K562 (cell line): Measurements from ENCODE around the gene DKK3. TPM values are rescaled to one million over a fixed set of nuclear protein-coding genes. Genes with fewer than 3 reads are reported as not detected.

Experiments
- ATAC-seq: fragments of 200-7000 bp; cut with Tn5 transposase; 3 replicates; pipeline ENCODE4 v1.9.1; 2020; ENCODE audit warnings: moderate library complexity
- BruUV-seq: library from RNA; stranded (reverse); fragments of 400-500 nt; replicated peaks from 2 replicates; lab custom pipeline; 2021; lab: Mats Ljungman, UMichigan
- CTCF ChIA-PET: fragments of 300-600 bp; formaldehyde crosslinking; extraction: SDS; loops from one replicate; lab custom pipeline; 2021; ENCODE audit warnings: low intra/inter-chr PET ratio; lab: Yijun Ruan, JAX
- POLR2A ChIA-PET: fragments of 300-600, 350-650 bp; sonication (Branson Sonifier 250); formaldehyde crosslinking; extraction: SDS; loops from one replicate; lab custom pipeline; 2021; ENCODE audit warnings: antibody characterized with exemption, inconsistent platforms; lab: Yijun Ruan, JAX
- DNase-seq, 4 experiments: peaks; one replicate each; pipeline versions ENCODE4 v3.0.0 to v3.0.0-alpha.2; 2011 to 2018; ENCODE audit warnings: low spot score in 3 of 4, mixed read lengths in 3 of 4; ENCODE audit errors: extremely low read depth in 1 of 4
- FAIRE-seq: peaks from 2 replicates; lab custom pipeline; 2011; peaks lifted over from hg19 to GRCh38; lab: Jason Lieb, UNC
- H2AFZ ChIP-seq: 2 replicates; pipeline ENCODE4 v1.6.0; 2011; ENCODE audit warnings: low read depth, low read length, control low read depth, inconsistent platforms
- H3K27ac ChIP-seq: fragments of 200-600 bp; 3 replicates; pipeline ENCODE4 v1.8.0; 2011; ENCODE audit warnings: low read depth, mild to moderate bottlenecking, control low read depth, inconsistent platforms, low read length, moderate library complexity, mixed read lengths; ENCODE audit errors: extremely low read depth
- H3K27me3 ChIP-seq, 2 experiments: fragments of 300-600 bp in 1 of 2; 2 replicates in 1 of 2; 3 replicates in 1 of 2; pipeline versions ENCODE4 v1.6.0 to v1.8.0; 2011; ENCODE audit warnings: inconsistent platforms in 2 of 2, low read length in 2 of 2, mild to moderate bottlenecking in 1 of 2, mixed read lengths in 1 of 2, moderate library complexity in 1 of 2; ENCODE audit not compliant: control insufficient read depth in 2 of 2, insufficient read depth in 2 of 2
- H3K36me3 ChIP-seq: fragments of 300-600 bp; 3 replicates; pipeline ENCODE4 v1.8.0; 2011; ENCODE audit warnings: mild to moderate bottlenecking, low read length, inconsistent platforms; ENCODE audit not compliant: control insufficient read depth, insufficient read depth
- H3K4me1 ChIP-seq, 2 experiments: fragments of 200-600 bp in 1 of 2; replicated peaks in 1 of 2; 2 replicates in 1 of 2; 3 replicates in 1 of 2; pipeline versions ENCODE4 v1.5.1 to v1.8.0; 2011; ENCODE audit warnings: inconsistent platforms in 2 of 2, low read length in 2 of 2, mild to moderate bottlenecking in 1 of 2, mixed read lengths in 1 of 2, moderate library complexity in 1 of 2; ENCODE audit not compliant: control insufficient read depth in 2 of 2, insufficient read depth in 2 of 2
- H3K4me2 ChIP-seq: 2 replicates; pipeline ENCODE4 v1.6.1; 2011; ENCODE audit warnings: low read length, control low read depth, inconsistent platforms, mixed read lengths; ENCODE audit not compliant: insufficient read depth
- H3K4me3 ChIP-seq: fragments of 200-600 bp; sonication (generic), shearing (Covaris generic); 2 replicates; pipeline ENCODE4 v1.5.1; 2016; ENCODE audit warnings: control low read depth, inconsistent platforms
- H3K79me2 ChIP-seq: fragments of 200-600 bp; 3 replicates; pipeline ENCODE4 v1.8.0; 2011; ENCODE audit warnings: low read length, inconsistent platforms; ENCODE audit not compliant: control insufficient read depth, insufficient read depth
- H3K9ac ChIP-seq, 2 experiments: 2 replicates each; pipeline versions ENCODE4 v1.6.0 to v1.6.1; 2011; ENCODE audit warnings: low read depth in 2 of 2, low read length in 2 of 2, control low read depth in 1 of 2, inconsistent platforms in 1 of 2, mild to moderate bottlenecking in 1 of 2, mixed read lengths in 1 of 2; ENCODE audit not compliant: insufficient read depth in 1 of 2
- H3K9me1 ChIP-seq: one replicate; pipeline ENCODE4 v1.6.0; 2011; ENCODE audit warnings: inconsistent platforms, mild to moderate bottlenecking, low read length, moderate library complexity; ENCODE audit not compliant: control insufficient read depth, insufficient read depth
- H3K9me3 ChIP-seq: replicated peaks from 2 replicates; pipeline ENCODE4 v1.5.1; 2011; ENCODE audit warnings: low read depth, low read length, inconsistent platforms; ENCODE audit not compliant: control insufficient read depth, insufficient read depth
- H4K20me1 ChIP-seq: replicated peaks from 2 replicates; pipeline ENCODE4 v1.6.1; 2011; ENCODE audit warnings: low read length, inconsistent platforms, mixed read lengths; ENCODE audit not compliant: control insufficient read depth, insufficient read depth
- BMI1 ChIP-seq: fragments of 150-350 bp; IDR thresholded peaks from 2 replicates; pipeline ENCODE4 v1.6.1; 2014; ENCODE audit warnings: low read length
- CREB3L1 ChIP-seq: fragments of 450-650 bp; IDR thresholded peaks from 2 replicates; pipeline ENCODE4 v1.6.1; 2014; ENCODE audit warnings: low read depth, mild to moderate bottlenecking, moderate library complexity, borderline replicate concordance
- HBP1 ChIP-seq: fragments of 450-650 bp; formaldehyde crosslinking; IDR thresholded peaks from 2 replicates; pipeline ENCODE4 v1.4.0; 2022; ENCODE audit warnings: missing genetic modification characterization
- IRF2 ChIP-seq: sonication (generic); formaldehyde crosslinking; IDR thresholded peaks from 2 replicates; pipeline ENCODE4 v1.8.1; 2022; ENCODE audit warnings: mild to moderate bottlenecking, missing genetic modification reagents
- NEUROD1 ChIP-seq: fragments of 150-350 bp; IDR thresholded peaks from 2 replicates; pipeline ENCODE4 v1.6.1; 2014; ENCODE audit warnings: borderline replicate concordance, low read length, low read depth; ENCODE audit not compliant: partially characterized antibody
- NONO ChIP-seq, 2 experiments: fragments of 200-400 bp in 1 of 2; fragments of 450-650 bp in 1 of 2; formaldehyde crosslinking in 1 of 2; IDR thresholded peaks; 2 replicates each; pipeline ENCODE4 v1.6.1; 2017; ENCODE audit warnings: low read depth in 2 of 2, mild to moderate bottlenecking in 2 of 2, moderate library complexity in 2 of 2, low read length in 1 of 2
- PHF21A ChIP-seq: fragments of 450-650 bp; IDR thresholded peaks from 2 replicates; pipeline ENCODE4 v1.6.1; 2017; ENCODE audit warnings: low read depth, borderline replicate concordance
- RBBP5 ChIP-seq: fragments of 200-600 bp; sonication (generic); IDR thresholded peaks from 2 replicates; pipeline ENCODE4 v1.6.1; 2012; ENCODE audit warnings: borderline replicate concordance, mild to moderate bottlenecking, low read length, control low read depth, inconsistent platforms; ENCODE audit not compliant: insufficient read depth, poor library complexity, severe bottlenecking
- RBM25 ChIP-seq: fragments of 200-400 bp; formaldehyde crosslinking; IDR thresholded peaks from 2 replicates; pipeline ENCODE4 v1.6.1; 2018; ENCODE audit warnings: low read length, low read depth, moderate library complexity; ENCODE audit not compliant: severe bottlenecking
- SFPQ ChIP-seq: fragments of 200-400 bp; formaldehyde crosslinking; IDR thresholded peaks from 2 replicates; pipeline ENCODE4 v1.6.1; 2017; ENCODE audit warnings: mild to moderate bottlenecking, low read depth, low read length, moderate library complexity
- TRIM25 ChIP-seq: fragments of 450-650 bp; IDR thresholded peaks from 2 replicates; pipeline ENCODE4 v1.7.0; 2016; ENCODE audit warnings: borderline replicate concordance
- ZNF165 ChIP-seq: fragments of 250-450 bp; sonication (Bioruptor Pico); IDR thresholded peaks from 2 replicates; pipeline ENCODE4 v1.4.0; 2020; ENCODE audit warnings: borderline replicate concordance
- WGBS: fragments of 100-300 bp; shearing (Covaris generic); methylation state at CpG from one replicate; pipeline ENCODE4 v1.1.6; 2016; ENCODE audit warnings: low coverage, mixed read lengths; ENCODE audit not compliant: insufficient coverage; ENCODE audit errors: missing lambda C conversion rate; 5-methylcytosine and 5-hydroxymethylcytosine counted together
- in situ Hi-C: fragments of 300-500 bp; cut with MboI; formaldehyde crosslinking; loops from 4 replicates; pipeline ENCODE4 v1.15.0; 2018; ENCODE audit warnings: inconsistent platforms, mixed read lengths
- intact Hi-C: fragments of 100-400 bp; cut with micrococcal nuclease; formaldehyde crosslinking; loops from 2 replicates; pipeline ENCODE4 v1.14.2; 2022
- polyA plus RNA-seq, 8 experiments: library from polyadenylated mRNA; depleted of rRNA in 4 of 8; stranded (reverse) in 5 of 8; unstranded in 3 of 8; fragments of >200 nt; fragmentation: Nextera tagmentation in 2 of 8; fragmentation: Illumina TruSeq in 1 of 8; extraction: Ambion mirVana in 2 of 8; extraction: Trizol in 1 of 8; gene quantifications; 2 replicates each; pipeline versions ENCODE4 v1.2.1 to v1.2.3, GENCODE V29; 2011 to 2014; ENCODE audit warnings: inconsistent platforms in 1 of 8, missing spikeins in 1 of 8
- total RNA-seq, 7 experiments: library from RNA; depleted of rRNA in 6 of 7; stranded (reverse); fragments of >200 nt in 6 of 7; fragmentation: Illumina TruSeq in 2 of 7; extraction: Trizol in 2 of 7; gene quantifications; 2 replicates each; pipeline versions ENCODE4 v1.2.1 to v1.2.3, GENCODE V29; 2011 to 2021; ENCODE audit warnings: low replicate concordance in 1 of 7

The DKK3 gene
- total and polyA plus RNA-seq, 9 of the 15 experiments (the other 6 are each of a cell fraction or from before 2014, with no cell fraction given): 0.14 to 0.85 (median 0.38) TPM; not detected in 6

- no peak for DNase-seq
- in situ Hi-C loops: no loop called here
- intact Hi-C loops: no loop called here
- Histone ChIP-seq H3K4me1 (peaks cover 0 to 8% of the 10 kb centered on the region in 2 experiments; a peak in 3 of 5 replicates), H3K9ac (no peak overlapping the region), H3K27ac (no peak overlapping the region), H3K79me2 (no peaks in the 10 kb centered on the region), H3K36me3 (no peaks in the 10 kb centered on the region), H3K9me3 (peaks cover 2% of the 10 kb centered on the region; the same call in 1 of the 2 replicates), H3K4me3 (no peak overlapping the region), H3K4me2 (no peak overlapping the region), H4K20me1 (no peaks in the 10 kb centered on the region), H2AFZ (no peak overlapping the region), H3K27me3 (no peaks in the 10 kb centered on the region), H3K9me1 (no peaks in the 10 kb centered on the region)
- no peak for FAIRE-seq
- ATAC-seq: no peak
- 44% methylated on average over 4 of the region's 4 CpGs for WGBS
- POLR2A ChIA-PET: no interaction called here
- CTCF ChIA-PET: no interaction called here
- no TSS peak for BruUV-seq
- TF ChIP-seq SFPQ: no peak
- no peak for TF ChIP-seq NEUROD1
- no peak for TF ChIP-seq RBBP5
- TF ChIP-seq ZNF165 (CRISPR knock-in tag): no peak
- TF ChIP-seq PHF21A: no peak
- no peak for TF ChIP-seq BMI1
- no peak for TF ChIP-seq IRF2 (CRISPR knock-in tag)
- no peak for TF ChIP-seq RBM25
- TF ChIP-seq TRIM25: no peak
- TF ChIP-seq NONO (IDR thresholded peaks at IDR 0.05; ENCODE audit: low read depth in 2 of 2, low read length in 1 of 2): no peak
- no peak for TF ChIP-seq CREB3L1
- no peak for TF ChIP-seq HBP1 (CRISPR knock-in tag)
Measured at GRCh38 chr11:12053606-12054361, 45.4 kb upstream of the DKK3 start.
